ENCODE measurements around the gene NFKB1. TPM values are rescaled to one million over a fixed set of nuclear protein-coding genes. Genes with fewer than 3 reads are reported as not detected.

Gene NFKB1
- total RNA-seq, 4 donors from 2014 or later, result 18.8 to 56.3 (median 30.8) TPM

DNA sequence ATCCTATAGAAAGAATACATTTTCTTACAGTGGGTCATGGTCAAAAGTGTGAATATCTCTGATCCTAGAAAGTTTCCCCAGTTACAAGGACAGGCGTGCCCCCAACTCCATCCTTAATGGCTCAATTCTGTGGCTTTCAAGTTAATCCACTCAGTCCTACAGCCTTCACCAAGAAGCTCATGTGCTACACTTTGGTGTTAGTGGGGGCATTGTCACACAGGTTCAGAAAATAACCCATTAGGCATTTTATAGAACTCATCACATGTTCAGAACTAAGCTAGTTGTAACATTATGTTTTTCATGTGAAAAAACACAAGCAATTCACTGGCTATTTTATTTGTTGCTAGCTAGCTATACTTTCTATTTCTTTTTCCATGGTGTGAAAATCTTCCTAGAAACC, 20.4 kb downstream of the NFKB1 start:
- Histone ChIP-seq H3K4me3 (no peak overlapping the region), H3K36me3 (no peaks in the 10 kb centered on the region), H3K27me3 (no peaks in the 10 kb centered on the region), H3K9me3 (no peaks in the 10 kb centered on the region), H3K4me1 (peaks cover 4 to 8% of the 10 kb centered on the region in 2 donors), H3K27ac (no peak overlapping the region)
- no peak for DNase-seq
- intact Hi-C loops (cut with DNase I; ENCODE audit: low total_unique reads), result no loop called here
- TF ChIP-seq POLR2A (IDR thresholded peaks at IDR 0.05), result no peak
- TF ChIP-seq, protein P1, sequence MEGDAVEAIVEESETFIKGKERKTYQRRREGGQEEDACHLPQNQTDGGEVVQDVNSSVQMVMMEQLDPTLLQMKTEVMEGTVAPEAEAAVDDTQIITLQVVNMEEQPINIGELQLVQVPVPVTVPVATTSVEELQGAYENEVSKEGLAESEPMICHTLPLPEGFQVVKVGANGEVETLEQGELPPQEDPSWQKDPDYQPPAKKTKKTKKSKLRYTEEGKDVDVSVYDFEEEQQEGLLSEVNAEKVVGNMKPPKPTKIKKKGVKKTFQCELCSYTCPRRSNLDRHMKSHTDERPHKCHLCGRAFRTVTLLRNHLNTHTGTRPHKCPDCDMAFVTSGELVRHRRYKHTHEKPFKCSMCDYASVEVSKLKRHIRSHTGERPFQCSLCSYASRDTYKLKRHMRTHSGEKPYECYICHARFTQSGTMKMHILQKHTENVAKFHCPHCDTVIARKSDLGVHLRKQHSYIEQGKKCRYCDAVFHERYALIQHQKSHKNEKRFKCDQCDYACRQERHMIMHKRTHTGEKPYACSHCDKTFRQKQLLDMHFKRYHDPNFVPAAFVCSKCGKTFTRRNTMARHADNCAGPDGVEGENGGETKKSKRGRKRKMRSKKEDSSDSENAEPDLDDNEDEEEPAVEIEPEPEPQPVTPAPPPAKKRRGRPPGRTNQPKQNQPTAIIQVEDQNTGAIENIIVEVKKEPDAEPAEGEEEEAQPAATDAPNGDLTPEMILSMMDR (IDR thresholded peaks at IDR 0.05), result no peak

DNA sequence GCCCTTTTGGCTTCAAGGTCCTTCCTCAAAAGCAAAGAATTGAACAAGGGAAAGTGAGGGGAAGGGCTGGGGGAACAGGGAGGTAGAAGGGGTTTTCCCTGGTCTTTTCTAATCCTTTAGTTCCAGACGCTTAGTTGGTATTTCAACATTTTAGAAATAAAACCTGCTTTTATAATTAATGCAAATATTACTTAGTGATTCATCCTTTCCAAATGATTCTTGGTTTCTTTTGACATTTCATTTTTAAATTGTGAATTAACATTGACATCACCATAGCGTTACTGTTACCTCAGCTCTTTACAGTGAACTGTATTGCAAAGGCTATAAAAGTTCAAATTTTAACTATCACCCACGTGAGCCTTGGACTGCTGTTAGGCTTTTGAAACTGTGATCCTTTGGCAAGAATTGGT, 20.9 kb downstream of the NFKB1 start:
- Histone ChIP-seq H3K36me3 (no peaks in the 10 kb centered on the region), H3K27me3 (no peaks in the 10 kb centered on the region), H3K27ac (no peak overlapping the region), H3K9me3 (no peaks in the 10 kb centered on the region), H3K4me3 (no peak overlapping the region), H3K4me1 (peaks cover 4 to 8% of the 10 kb centered on the region in 2 donors)
- DNase-seq, result no peak
- TF ChIP-seq, protein P1 (IDR thresholded peaks at IDR 0.05), result no peak
- no peak for TF ChIP-seq POLR2A (IDR thresholded peaks at IDR 0.05)
- intact Hi-C loops (cut with DNase I; ENCODE audit: low total_unique reads), result no loop called here

DNA sequence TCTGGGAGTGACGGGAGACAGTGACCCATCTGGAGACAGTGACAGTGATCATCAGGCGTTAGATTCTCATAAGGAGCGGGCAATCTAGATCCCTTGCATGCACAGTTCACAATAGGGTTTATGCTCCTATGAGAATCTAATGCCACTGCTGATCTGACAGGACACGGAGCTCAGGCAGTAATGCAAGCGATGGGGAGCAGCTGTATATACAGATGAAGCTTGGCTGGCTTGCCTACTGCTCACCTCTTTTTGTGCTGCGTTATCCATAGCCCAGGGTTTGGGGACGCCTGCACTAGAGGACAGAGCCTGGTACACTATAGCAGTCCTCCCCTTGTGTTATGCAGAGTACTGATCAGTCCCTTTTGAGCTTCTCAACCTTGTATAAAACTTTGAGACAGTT, 23.5 kb downstream of the NFKB1 start:
- intact Hi-C loops (cut with DNase I; ENCODE audit: low total_unique reads), result no loop called here
- Histone ChIP-seq H3K27me3 (no peaks in the 10 kb centered on the region), H3K9me3 (no peaks in the 10 kb centered on the region), H3K4me3 (no peak overlapping the region), H3K36me3 (no peaks in the 10 kb centered on the region), H3K27ac (no peak overlapping the region), H3K4me1 (no peaks in the 10 kb centered on the region)
- no peak for TF ChIP-seq POLR2A (IDR thresholded peaks at IDR 0.05)
- TF ChIP-seq, protein P1 (IDR thresholded peaks at IDR 0.05), result no peak
- no peak for DNase-seq

DNA sequence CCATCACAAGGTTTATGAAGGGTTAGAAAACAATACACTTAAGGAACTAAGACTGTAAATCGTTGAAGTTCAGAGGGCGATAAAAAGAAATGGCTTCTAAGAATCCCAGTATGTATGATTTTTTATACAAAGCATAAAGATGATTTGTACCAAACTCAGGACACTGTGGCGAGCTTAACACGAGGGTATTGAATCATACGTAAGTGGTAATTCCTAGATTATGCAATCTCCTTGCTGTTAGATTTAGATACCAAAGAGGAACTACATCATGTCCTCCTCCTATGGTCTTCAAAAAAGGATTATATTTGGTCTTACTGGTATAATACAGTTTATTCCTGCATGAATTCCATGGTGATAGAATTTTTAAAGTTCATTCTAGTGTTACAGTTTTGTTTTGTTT, 23.9 kb downstream of the NFKB1 start:
- H3K27me3 ChIP-seq, result no peaks in the 10 kb centered on the region
- no peak overlapping the region for H3K4me3 ChIP-seq
- intact Hi-C loops (cut with DNase I; ENCODE audit: low total_unique reads), result no loop called here
- no peak overlapping the region for H3K27ac ChIP-seq
- peaks cover 0 to under 1% of the 10 kb centered on the region in 2 donors for H3K4me1 ChIP-seq
- H3K36me3 ChIP-seq, result no peaks in the 10 kb centered on the region
- DNase-seq, result no peak
- H3K9me3 ChIP-seq, result no peaks in the 10 kb centered on the region
- no peak for TF ChIP-seq POLR2A (IDR thresholded peaks at IDR 0.05)
- TF ChIP-seq, protein P1 (IDR thresholded peaks at IDR 0.05), result no peak

DNA sequence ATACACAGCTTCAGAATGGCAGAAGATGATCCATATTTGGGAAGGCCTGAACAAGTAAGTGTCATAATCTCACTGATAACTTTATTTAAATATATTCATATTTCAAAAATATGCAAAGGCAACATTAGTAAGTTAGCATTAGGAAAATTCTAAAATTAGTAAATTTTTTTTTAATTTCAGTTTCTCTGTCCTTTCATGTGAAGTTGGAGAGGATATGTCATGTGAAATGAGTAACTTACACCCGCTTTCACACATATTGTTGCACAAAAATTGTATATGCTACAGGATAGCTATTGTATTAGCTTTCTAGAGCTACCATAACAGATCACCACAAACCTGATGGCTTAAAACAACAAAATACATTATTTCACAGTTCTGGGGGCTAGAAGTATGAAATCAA, 24.3 kb downstream of the NFKB1 start:
- no peaks in the 10 kb centered on the region for H3K36me3 ChIP-seq
- H3K4me3 ChIP-seq, result no peak overlapping the region
- TF ChIP-seq, protein P1 (IDR thresholded peaks at IDR 0.05), result no peak
- no peak for TF ChIP-seq POLR2A (IDR thresholded peaks at IDR 0.05)
- H3K27me3 ChIP-seq, result no peaks in the 10 kb centered on the region
- DNase-seq, result no peak
- H3K9me3 ChIP-seq, result no peaks in the 10 kb centered on the region
- no peak overlapping the region for H3K27ac ChIP-seq
- H3K4me1 ChIP-seq, result peaks cover 0 to 5% of the 10 kb centered on the region in 2 donors
- intact Hi-C loops (cut with DNase I; ENCODE audit: low total_unique reads), result no loop called here

Measured in uterus (tissue), 4 donors.